KMS-11 (cell line): Measurements from ENCODE around the gene SRGAP1.
"Not testable (repeated sequence)": the region's sequence is repeated elsewhere in the genome, so short reads cannot be mapped to it uniquely, and the experiment has no call there.

Source experiments
- H2AFZ ChIP-seq: fragments of 200-600 bp; sonication (generic); 2 replicates; pipeline ENCODE4 v1.6.1; 2016; ENCODE audit warnings: antibody characterized with exemption, mixed run types, low read depth
- H3K27ac ChIP-seq: fragments of 200-600 bp; sonication (generic); 2 replicates; pipeline ENCODE4 v1.6.1; 2016; ENCODE audit warnings: mild to moderate bottlenecking, mixed run types
- H3K27me3 ChIP-seq: fragments of 200-600 bp; sonication (generic); 2 replicates; pipeline ENCODE4 v1.6.1; 2017; ENCODE audit warnings: mild to moderate bottlenecking, low read depth, mixed run types, moderate library complexity; ENCODE audit not compliant: insufficient read depth
- H3K36me3 ChIP-seq: fragments of 200-600 bp; sonication (generic); 2 replicates; pipeline ENCODE4 v1.6.1; 2017; ENCODE audit warnings: mild to moderate bottlenecking, mixed run types; ENCODE audit not compliant: insufficient read depth
- H3K4me1 ChIP-seq: fragments of 200-600 bp; sonication (generic); 2 replicates; pipeline ENCODE4 v1.6.1; 2016; ENCODE audit warnings: mild to moderate bottlenecking, low read depth, mixed run types; ENCODE audit not compliant: poor library complexity, severe bottlenecking
- H3K4me2 ChIP-seq: fragments of 200-600 bp; sonication (generic); 2 replicates; pipeline ENCODE4 v1.7.0; 2016; ENCODE audit warnings: mild to moderate bottlenecking, mixed run types
- H3K4me3 ChIP-seq: fragments of 200-600 bp; sonication (generic); IDR thresholded peaks from 2 replicates; pipeline ENCODE4 v1.6.1; 2017; ENCODE audit warnings: low read depth, low read length, mixed read lengths; ENCODE audit not compliant: insufficient read depth
- H3K79me2 ChIP-seq: fragments of 200-600 bp; sonication (generic); 2 replicates; pipeline ENCODE4 v1.6.1; 2016; ENCODE audit warnings: low read depth, mixed run types; ENCODE audit not compliant: insufficient read depth
- H3K9ac ChIP-seq: fragments of 200-600 bp; sonication (generic); 2 replicates; pipeline ENCODE4 v1.6.1; 2016; ENCODE audit warnings: mild to moderate bottlenecking, mixed run types
- H4K20me1 ChIP-seq: fragments of 200-600 bp; sonication (generic); 2 replicates; pipeline ENCODE4 v1.6.1; 2016; ENCODE audit warnings: mild to moderate bottlenecking, mixed run types; ENCODE audit not compliant: insufficient read depth
- TF ChIP-seq, protein P1 (sequence below): fragments of 200-600 bp; sonication (generic); conservative IDR thresholded peaks from 2 replicates; pipeline ENCODE4 v1.6.1; 2017; ENCODE audit warnings: low read depth, mild to moderate bottlenecking, antibody characterized with exemption, low read length, moderate library complexity, mixed read lengths

SRGAP1 gene

DNA sequence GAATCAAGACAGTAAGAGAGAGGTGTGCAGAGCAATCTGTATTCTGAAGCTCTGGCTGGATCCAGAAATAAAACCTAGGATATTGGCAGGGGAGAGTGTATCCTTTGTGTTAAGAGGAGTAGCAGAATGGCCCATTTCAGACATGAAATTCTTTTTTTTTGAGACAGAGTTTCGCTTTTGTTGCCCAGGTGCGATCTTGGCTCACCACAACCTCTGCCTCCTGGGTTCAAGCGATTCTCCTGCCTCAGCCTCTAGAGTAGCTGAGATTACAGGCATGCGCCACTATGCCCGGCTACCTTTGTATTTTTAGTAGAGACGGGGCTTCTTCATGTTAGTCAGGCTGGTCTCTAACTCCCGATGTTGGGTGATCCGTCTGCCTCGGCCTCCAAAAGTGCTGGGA, 6.1 kb upstream of the SRGAP1 start:
- Histone ChIP-seq H2AFZ (no peak overlapping the region), H3K4me1 (peaks cover 12% of the 10 kb centered on the region), H3K27me3 (no peaks in the 10 kb centered on the region), H3K4me2 (no peak overlapping the region), H3K79me2 (no peaks in the 10 kb centered on the region), H3K27ac (no peak overlapping the region), H3K4me3 (no peak overlapping the region), H3K9ac (no peak overlapping the region), H3K36me3 (no peaks in the 10 kb centered on the region), H4K20me1 (no peaks in the 10 kb centered on the region)
- TF ChIP-seq, protein P1, sequence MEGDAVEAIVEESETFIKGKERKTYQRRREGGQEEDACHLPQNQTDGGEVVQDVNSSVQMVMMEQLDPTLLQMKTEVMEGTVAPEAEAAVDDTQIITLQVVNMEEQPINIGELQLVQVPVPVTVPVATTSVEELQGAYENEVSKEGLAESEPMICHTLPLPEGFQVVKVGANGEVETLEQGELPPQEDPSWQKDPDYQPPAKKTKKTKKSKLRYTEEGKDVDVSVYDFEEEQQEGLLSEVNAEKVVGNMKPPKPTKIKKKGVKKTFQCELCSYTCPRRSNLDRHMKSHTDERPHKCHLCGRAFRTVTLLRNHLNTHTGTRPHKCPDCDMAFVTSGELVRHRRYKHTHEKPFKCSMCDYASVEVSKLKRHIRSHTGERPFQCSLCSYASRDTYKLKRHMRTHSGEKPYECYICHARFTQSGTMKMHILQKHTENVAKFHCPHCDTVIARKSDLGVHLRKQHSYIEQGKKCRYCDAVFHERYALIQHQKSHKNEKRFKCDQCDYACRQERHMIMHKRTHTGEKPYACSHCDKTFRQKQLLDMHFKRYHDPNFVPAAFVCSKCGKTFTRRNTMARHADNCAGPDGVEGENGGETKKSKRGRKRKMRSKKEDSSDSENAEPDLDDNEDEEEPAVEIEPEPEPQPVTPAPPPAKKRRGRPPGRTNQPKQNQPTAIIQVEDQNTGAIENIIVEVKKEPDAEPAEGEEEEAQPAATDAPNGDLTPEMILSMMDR: no peak

DNA sequence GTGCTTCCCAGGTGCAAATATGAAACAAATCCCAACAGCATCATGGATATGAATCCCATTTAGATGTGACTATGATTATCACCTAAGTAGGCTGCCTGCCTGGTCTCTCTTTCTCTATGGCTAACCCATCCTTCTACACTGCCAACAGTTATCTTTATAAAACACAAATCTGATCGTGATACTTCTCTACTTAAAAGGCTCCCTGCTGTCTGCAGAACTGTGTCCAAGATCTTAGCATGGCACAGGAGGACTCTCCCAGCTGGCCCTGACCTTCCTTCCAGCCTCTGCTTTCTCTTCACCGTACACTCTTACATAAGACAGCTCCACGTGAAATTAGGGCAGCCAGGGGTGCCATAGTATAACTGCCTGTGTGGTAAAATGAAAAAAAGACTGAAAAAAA, 3.5 kb upstream of the SRGAP1 start:
- peaks cover 22% of the 10 kb centered on the region for H3K4me1 ChIP-seq
- H2AFZ ChIP-seq: no peak overlapping the region
- TF ChIP-seq, protein P1: no peak
- H3K9ac ChIP-seq: no peak overlapping the region
- H3K36me3 ChIP-seq: no peaks in the 10 kb centered on the region
- H4K20me1 ChIP-seq: no peaks in the 10 kb centered on the region
- H3K27ac ChIP-seq: no peak overlapping the region
- H3K27me3 ChIP-seq: no peaks in the 10 kb centered on the region
- H3K4me2 ChIP-seq: no peak overlapping the region
- no peak overlapping the region for H3K4me3 ChIP-seq
- H3K79me2 ChIP-seq: no peaks in the 10 kb centered on the region

DNA sequence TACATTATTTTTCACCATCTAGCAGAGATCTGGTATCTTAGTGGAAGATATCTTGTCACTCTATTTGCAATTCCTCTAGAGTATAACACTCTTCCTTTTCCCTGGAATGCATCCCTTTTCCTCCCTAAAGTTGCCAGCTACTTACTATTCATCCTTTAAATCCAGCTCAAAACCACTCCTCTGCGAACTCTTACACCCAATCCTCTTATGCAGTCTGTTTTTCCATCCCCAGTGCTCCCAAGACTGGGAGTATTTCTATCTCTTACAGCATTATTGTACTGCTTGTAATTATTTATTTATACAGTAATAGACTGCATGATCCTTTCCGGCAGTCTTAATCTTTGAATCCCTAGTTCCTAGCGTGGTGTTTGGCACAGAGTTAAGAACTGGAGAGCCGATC, 2.9 kb upstream of the SRGAP1 start:
- Histone ChIP-seq H3K4me2 (no peak overlapping the region), H3K36me3 (no peaks in the 10 kb centered on the region), H3K27ac (no peak overlapping the region), H2AFZ (no peak overlapping the region), H3K4me1 (peaks cover 22% of the 10 kb centered on the region), H3K4me3 (no peak overlapping the region), H3K27me3 (no peaks in the 10 kb centered on the region), H3K79me2 (no peaks in the 10 kb centered on the region), H3K9ac (no peak overlapping the region), H4K20me1 (no peaks in the 10 kb centered on the region)
- TF ChIP-seq, protein P1: no peak

DNA sequence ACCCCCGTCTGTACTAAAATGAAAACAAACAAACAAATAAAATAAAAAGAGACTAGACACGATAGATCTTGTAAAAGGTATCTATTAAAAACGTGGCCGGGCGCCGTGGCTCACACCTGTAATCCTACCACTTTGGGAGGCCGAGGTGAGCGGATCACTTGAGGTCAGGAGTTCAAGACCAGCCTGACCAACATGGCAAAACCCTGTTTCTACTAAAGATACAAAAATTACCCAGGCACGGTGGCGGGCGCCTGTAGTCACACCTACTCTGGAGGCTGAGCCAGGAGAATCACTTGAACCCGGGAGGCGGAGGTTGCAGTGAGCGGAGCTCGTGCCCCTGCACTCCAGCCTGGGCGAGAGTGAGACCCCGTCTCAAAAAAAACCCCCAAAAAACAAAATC, 1.8 kb upstream of the SRGAP1 start:
- H3K27me3 ChIP-seq, H3K79me2 ChIP-seq, H3K27ac ChIP-seq, H3K4me2 ChIP-seq, H3K36me3 ChIP-seq, H2AFZ ChIP-seq, H3K4me3 ChIP-seq, H4K20me1 ChIP-seq, H3K9ac ChIP-seq: not testable (repeated sequence)
- H3K4me1 ChIP-seq: peaks cover 22% of the 10 kb centered on the region

DNA sequence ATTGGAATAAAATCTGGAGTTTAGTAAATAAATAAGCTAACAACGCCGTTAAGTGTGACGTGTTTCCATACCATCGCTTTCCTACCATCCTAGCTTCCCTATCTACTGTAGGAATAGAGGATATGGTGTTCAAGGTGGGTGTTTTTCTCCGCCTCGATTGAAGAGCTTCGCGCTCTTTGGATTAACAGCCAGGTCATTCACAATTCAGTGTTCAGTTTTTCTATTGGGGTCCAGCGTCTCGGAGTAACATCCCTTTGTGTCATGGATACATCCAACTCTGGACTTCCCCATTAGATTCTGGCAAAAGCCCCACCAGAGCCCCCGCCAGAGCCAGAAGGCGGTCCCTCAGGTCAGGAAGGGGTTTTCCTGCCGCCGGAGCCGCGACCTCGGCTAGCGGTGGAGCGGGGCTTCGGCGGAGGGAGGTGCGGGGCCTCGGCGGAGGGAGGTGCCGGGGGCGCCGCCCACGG, 1.2 kb upstream of the SRGAP1 start:
- Histone ChIP-seq H3K4me2 (peak overlapping the region; percentile 47), H3K4me1 (peaks cover 21% of the 10 kb centered on the region), H3K27me3 (no peaks in the 10 kb centered on the region), H3K4me3 (no peak overlapping the region), H3K36me3 (no peaks in the 10 kb centered on the region), H3K79me2 (no peaks in the 10 kb centered on the region), H2AFZ (peak overlapping the region; percentile 99), H3K27ac (no peak overlapping the region), H4K20me1 (no peaks in the 10 kb centered on the region), H3K9ac (peak overlapping the region; percentile 57)
- TF ChIP-seq, protein P1: no peak
